ENCODE data around the gene DGKI.

- TF ChIP-seq CTCF (IDR thresholded peaks at IDR 0.05), result no peak
- TF ChIP-seq TCF7L2 (IDR thresholded peaks at IDR 0.05; ENCODE audit: low read depth, low read length), result no peak
- TF ChIP-seq REST (IDR thresholded peaks at IDR 0.05; ENCODE audit: insufficient read depth in 1 of 2, low read depth in 2 of 2, low read length in 1 of 2), result no peak
- TF ChIP-seq POLR2AphosphoS5 (IDR thresholded peaks at IDR 0.05; ENCODE audit: low read depth, low read length), result no peak
- no peak for TF ChIP-seq SIN3A (IDR thresholded peaks at IDR 0.05; ENCODE audit: borderline replicate concordance, insufficient read depth, low read depth, low read length)
These were observed 272.0 kb downstream of the DGKI start for GRCh38 chr7:137574812-137575211.
